GM12878 (cell line): ENCODE measurements around the gene CIAO2B. TPM values are rescaled to one million over a fixed set of nuclear protein-coding genes. Genes with fewer than 3 reads are reported as not detected.

Experiments used
- ATAC-seq: fragments of 200-7000 bp; cut with Tn5 transposase; 3 replicates; pipeline ENCODE4 v1.9.1; 2020; ENCODE audit warnings: mild to moderate bottlenecking, moderate library complexity
- BruUV-seq: library from RNA; stranded (reverse); fragments of 400-500 nt; replicated peaks from 2 replicates; lab custom pipeline; 2021; lab: Mats Ljungman, UMichigan
- CTCF ChIA-PET: fragments of 300-600 bp; sonication (Branson Sonifier 250); formaldehyde crosslinking; extraction: SDS; loops from one replicate; lab custom pipeline; 2021; ENCODE audit warnings: inconsistent platforms; lab: Yijun Ruan, JAX
- POLR2A ChIA-PET: fragments of 350-600 bp; formaldehyde crosslinking; extraction: SDS; loops from one replicate; lab custom pipeline; 2021; ENCODE audit warnings: inconsistent platforms; lab: Charles Lee
- RAD21 ChIA-PET: fragments of 300-600 bp; sonication (Branson Sonifier 250); formaldehyde crosslinking; loops from one replicate; lab custom pipeline; 2023; ENCODE audit warnings: antibody characterized with exemption; ENCODE audit not compliant: unreplicated experiment; lab: Charles Lee
- SMC1A ChIA-PET: fragments of 300-600 bp; sonication (Branson Sonifier 250); formaldehyde crosslinking; loops from one replicate; lab custom pipeline; 2023; ENCODE audit not compliant: unreplicated experiment, uncharacterized antibody; lab: Charles Lee
- DNase-seq: peaks from one replicate; pipeline ENCODE4 v3.0.0-alpha.2; 2011; ENCODE audit warnings: low read depth, low spot score
- FAIRE-seq: peaks from 3 replicates; lab custom pipeline; 2011; peaks lifted over from hg19 to GRCh38; lab: Jason Lieb, UNC
- H2AFZ ChIP-seq: 2 replicates; pipeline ENCODE4 v1.6.0; 2011; ENCODE audit warnings: low read depth, low read length, control low read depth; ENCODE audit not compliant: control insufficient read depth
- H3K27ac ChIP-seq: 2 replicates; pipeline ENCODE4 v1.5.1; 2011; ENCODE audit warnings: control low read depth; ENCODE audit not compliant: control insufficient read depth, insufficient read depth
- H3K27me3 ChIP-seq, 2 experiments: replicated peaks in 1 of 2; 2 replicates each; pipeline versions ENCODE4 v1.6.0 to v1.6.1; 2011; ENCODE audit warnings: low read length in 1 of 2; ENCODE audit not compliant: control insufficient read depth in 2 of 2, insufficient read depth in 2 of 2
- H3K36me3 ChIP-seq, 2 experiments: 2 replicates each; pipeline ENCODE4 v1.5.1; 2011; ENCODE audit warnings: low read length in 1 of 2; ENCODE audit not compliant: control insufficient read depth in 2 of 2, insufficient read depth in 2 of 2
- H3K4me1 ChIP-seq: 2 replicates; pipeline ENCODE4 v1.6.1; 2011; ENCODE audit warnings: mild to moderate bottlenecking, low read length, moderate library complexity, mixed read lengths; ENCODE audit not compliant: control insufficient read depth, insufficient read depth
- H3K4me2 ChIP-seq: 2 replicates; pipeline ENCODE4 v1.6.0; 2011; ENCODE audit warnings: control low read depth; ENCODE audit not compliant: control insufficient read depth, insufficient read depth
- H3K4me3 ChIP-seq: fragments of 200-600 bp; sonication (generic); 2 replicates; pipeline ENCODE4 v1.5.1; 2016
- H3K79me2 ChIP-seq: 2 replicates; pipeline ENCODE4 v1.6.0; 2011; ENCODE audit warnings: low read length; ENCODE audit not compliant: control insufficient read depth, insufficient read depth
- H3K9ac ChIP-seq: 2 replicates; pipeline ENCODE4 v1.8.0; 2011; ENCODE audit warnings: low read length, control low read depth, mixed read lengths; ENCODE audit not compliant: control insufficient read depth, insufficient read depth
- H3K9me3 ChIP-seq: replicated peaks from 3 replicates; pipeline ENCODE4 v1.5.1; 2011; ENCODE audit warnings: mild to moderate bottlenecking, low read length; ENCODE audit not compliant: control insufficient read depth, insufficient read depth
- H4K20me1 ChIP-seq: 2 replicates; pipeline ENCODE4 v1.6.0; 2011; ENCODE audit not compliant: control insufficient read depth, insufficient read depth
- CUX1 ChIP-seq: IDR thresholded peaks from 2 replicates; pipeline ENCODE4 v1.6.1; 2012; ENCODE audit warnings: improper control_type of control experiment, low read depth, low read length; ENCODE audit not compliant: insufficient replicate concordance
- EZH2 ChIP-seq: IDR thresholded peaks from 2 replicates; pipeline ENCODE4 v1.6.1; 2012; ENCODE audit warnings: low read depth, mild to moderate bottlenecking, control low read depth, inconsistent platforms, low read length, borderline replicate concordance; ENCODE audit not compliant: control insufficient read depth
- FOXM1 ChIP-seq: IDR thresholded peaks from 2 replicates; pipeline ENCODE4 v1.6.1; 2012; ENCODE audit warnings: low read depth, mild to moderate bottlenecking, inconsistent platforms, low read length, moderate library complexity
- GABPA ChIP-seq: IDR thresholded peaks from 2 replicates; pipeline ENCODE4 v1.6.1; 2014; ENCODE audit warnings: antibody characterized with exemption, low read depth, mild to moderate bottlenecking, inconsistent platforms
- HDAC6 ChIP-seq: fragments of 200-600 bp; sonication (generic); IDR thresholded peaks from one replicate; pipeline ENCODE4 v1.8.0; 2017; ENCODE audit warnings: antibody characterized with exemption; ENCODE audit not compliant: unreplicated experiment
- IRF4 ChIP-seq: IDR thresholded peaks from 2 replicates; pipeline ENCODE4 v1.6.1; 2011; ENCODE audit warnings: low read depth, low read length
- JUND ChIP-seq: IDR thresholded peaks from 2 replicates; pipeline ENCODE4 v1.6.1; 2012; ENCODE audit warnings: low read depth, mild to moderate bottlenecking, low read length, improper control_type of control experiment, moderate library complexity
- KLF5 ChIP-seq: fragments of 450-650 bp; IDR thresholded peaks from 2 replicates; pipeline ENCODE4 v1.6.1; 2014; ENCODE audit warnings: mild to moderate bottlenecking; ENCODE audit not compliant: partially characterized antibody
- MTA2 ChIP-seq: fragments of 450-650 bp; IDR thresholded peaks from 2 replicates; pipeline ENCODE4 v1.6.1; 2016; ENCODE audit warnings: low read depth, mild to moderate bottlenecking, moderate library complexity
- NR2C1 ChIP-seq: fragments of 450-650 bp; IDR thresholded peaks from 2 replicates; pipeline ENCODE4 v1.6.1; 2017; ENCODE audit warnings: antibody characterized with exemption, mild to moderate bottlenecking, moderate library complexity
- SMC3 ChIP-seq: IDR thresholded peaks from 2 replicates; pipeline ENCODE4 v1.6.1; 2011; ENCODE audit warnings: low read length, improper control_type of control experiment, borderline replicate concordance
- SUPT20H ChIP-seq: IDR thresholded peaks from 2 replicates; pipeline ENCODE4 v1.6.1; 2011; ENCODE audit warnings: low read depth, mild to moderate bottlenecking, low read length, moderate library complexity, borderline replicate concordance; ENCODE audit not compliant: control insufficient read depth
- TCF7 ChIP-seq: IDR thresholded peaks from 2 replicates; pipeline ENCODE4 v1.6.1; 2014; ENCODE audit warnings: antibody characterized with exemption, borderline replicate concordance
- ZNF217 ChIP-seq: fragments of 450-650 bp; IDR thresholded peaks from 2 replicates; pipeline ENCODE4 v1.6.1; 2017; ENCODE audit warnings: antibody characterized with exemption, mild to moderate bottlenecking
- ZNF384 ChIP-seq: IDR thresholded peaks from 2 replicates; pipeline ENCODE4 v1.6.1; 2012; ENCODE audit warnings: low read depth, mild to moderate bottlenecking, low read length, improper control_type of control experiment, borderline replicate concordance
- WGBS: methylation state at CpG from one replicate; pipeline ENCODE4 v1.1.6; 2016; ENCODE audit warnings: low lambda C conversion rate; ENCODE audit not compliant: insufficient replicate concordance, insufficient coverage; ENCODE audit errors: missing lambda C conversion rate; 5-methylcytosine and 5-hydroxymethylcytosine counted together
- in situ Hi-C: fragments of 300-500 bp; cut with MboI; formaldehyde crosslinking; loops from 9 replicates; pipeline ENCODE4 v1.14.3; 2018; ENCODE audit warnings: mixed read lengths
- intact Hi-C: fragments of 100-400 bp; cut with micrococcal nuclease; formaldehyde crosslinking; loops from one replicate; pipeline ENCODE4 v1.14.2; 2022; ENCODE audit not compliant: unreplicated experiment
- polyA plus RNA-seq, 11 experiments: library from polyadenylated mRNA; depleted of rRNA in 4 of 11; unstranded in 6 of 11; stranded (reverse) in 5 of 11; fragments of >200 nt; fragmentation: Nextera tagmentation in 4 of 11; fragmentation: Illumina TruSeq in 1 of 11; extraction: Ambion mirVana in 4 of 11; extraction: Trizol in 1 of 11; gene quantifications; 1 replicate in 1 of 11; 2 replicates in 10 of 11; pipeline versions ENCODE4 v1.2.1 to v1.2.3, GENCODE V29; 2011 to 2016; ENCODE audit warnings: inconsistent platforms in 2 of 11, missing spikeins in 2 of 11, low read depth in 1 of 11
- total RNA-seq, 4 experiments: library from RNA; depleted of rRNA in 3 of 4; stranded (reverse); fragments of >200 nt in 3 of 4; fragmentation: Illumina TruSeq in 1 of 4; extraction: Trizol in 1 of 4; gene quantifications; 2 replicates each; pipeline versions ENCODE4 v1.2.1 to v1.2.3, GENCODE V29; 2013 to 2021
- TF ChIP-seq, protein P1 (sequence below): fragments of 450-650 bp; IDR thresholded peaks from 2 replicates; pipeline ENCODE4 v1.6.1; 2017; ENCODE audit warnings: antibody characterized with exemption, mild to moderate bottlenecking, moderate library complexity
- TF ChIP-seq, protein P2 (sequence below): fragments of 450-650 bp; IDR thresholded peaks from 2 replicates; pipeline ENCODE4 v1.6.1; 2016; ENCODE audit warnings: mild to moderate bottlenecking

CIAO2B gene
- total and polyA plus RNA-seq, 10 of the 15 experiments (the other 5 are each of a cell fraction or from before 2014, with no cell fraction given), result 76.4 to 241 (median 138) TPM

DNA sequence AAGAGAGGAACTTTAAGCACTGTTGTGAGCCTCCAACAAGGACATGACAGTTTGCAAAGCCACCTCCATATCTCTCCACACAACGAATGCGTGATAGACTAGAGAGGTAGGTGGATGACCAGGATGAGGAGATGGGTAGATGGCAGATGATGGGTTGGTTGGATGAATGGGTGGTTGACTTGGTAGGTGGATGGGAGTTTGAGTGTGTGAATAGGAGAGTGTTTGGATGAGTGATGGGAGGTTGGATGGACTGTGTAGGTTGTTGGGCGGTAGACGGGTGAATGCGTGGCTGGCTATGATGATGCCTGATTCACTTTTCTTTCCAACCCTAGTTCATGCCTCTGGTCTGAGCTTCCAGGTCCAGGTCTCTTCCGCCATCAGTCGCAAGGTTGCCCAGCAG, 19.7 kb downstream of the CIAO2B start:
- 67% methylated on average over 7 of the region's 7 CpGs for WGBS
- RAD21 ChIA-PET, result no interaction called here

More for the DNA sequence above, 19.7 kb downstream of the CIAO2B start:
- no peak for FAIRE-seq
- no peaks in the 10 kb centered on the region for H3K9me3 ChIP-seq
- no peaks in the 10 kb centered on the region for H4K20me1 ChIP-seq
- no peak for TF ChIP-seq ZNF384
- TF ChIP-seq MTA2, result no peak
- no peak for TF ChIP-seq KLF5
- no peak for TF ChIP-seq JUND
- TF ChIP-seq HDAC6, result no peak
- TF ChIP-seq NR2C1, result no peak
- no peak for TF ChIP-seq FOXM1
- no peak for TF ChIP-seq GABPA
- TF ChIP-seq CUX1, result no peak
- no peak for TF ChIP-seq SMC3
- no peak for TF ChIP-seq IRF4
- no peak for TF ChIP-seq TCF7
- TF ChIP-seq SUPT20H, result no peak
- TF ChIP-seq, protein P1, sequence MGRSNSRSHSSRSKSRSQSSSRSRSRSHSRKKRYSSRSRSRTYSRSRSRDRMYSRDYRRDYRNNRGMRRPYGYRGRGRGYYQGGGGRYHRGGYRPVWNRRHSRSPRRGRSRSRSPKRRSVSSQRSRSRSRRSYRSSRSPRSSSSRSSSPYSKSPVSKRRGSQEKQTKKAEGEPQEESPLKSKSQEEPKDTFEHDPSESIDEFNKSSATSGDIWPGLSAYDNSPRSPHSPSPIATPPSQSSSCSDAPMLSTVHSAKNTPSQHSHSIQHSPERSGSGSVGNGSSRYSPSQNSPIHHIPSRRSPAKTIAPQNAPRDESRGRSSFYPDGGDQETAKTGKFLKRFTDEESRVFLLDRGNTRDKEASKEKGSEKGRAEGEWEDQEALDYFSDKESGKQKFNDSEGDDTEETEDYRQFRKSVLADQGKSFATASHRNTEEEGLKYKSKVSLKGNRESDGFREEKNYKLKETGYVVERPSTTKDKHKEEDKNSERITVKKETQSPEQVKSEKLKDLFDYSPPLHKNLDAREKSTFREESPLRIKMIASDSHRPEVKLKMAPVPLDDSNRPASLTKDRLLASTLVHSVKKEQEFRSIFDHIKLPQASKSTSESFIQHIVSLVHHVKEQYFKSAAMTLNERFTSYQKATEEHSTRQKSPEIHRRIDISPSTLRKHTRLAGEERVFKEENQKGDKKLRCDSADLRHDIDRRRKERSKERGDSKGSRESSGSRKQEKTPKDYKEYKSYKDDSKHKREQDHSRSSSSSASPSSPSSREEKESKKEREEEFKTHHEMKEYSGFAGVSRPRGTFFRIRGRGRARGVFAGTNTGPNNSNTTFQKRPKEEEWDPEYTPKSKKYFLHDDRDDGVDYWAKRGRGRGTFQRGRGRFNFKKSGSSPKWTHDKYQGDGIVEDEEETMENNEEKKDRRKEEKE, result no peak
- no peak for TF ChIP-seq ZNF217
- no peak for TF ChIP-seq EZH2
- TF ChIP-seq, protein P2, sequence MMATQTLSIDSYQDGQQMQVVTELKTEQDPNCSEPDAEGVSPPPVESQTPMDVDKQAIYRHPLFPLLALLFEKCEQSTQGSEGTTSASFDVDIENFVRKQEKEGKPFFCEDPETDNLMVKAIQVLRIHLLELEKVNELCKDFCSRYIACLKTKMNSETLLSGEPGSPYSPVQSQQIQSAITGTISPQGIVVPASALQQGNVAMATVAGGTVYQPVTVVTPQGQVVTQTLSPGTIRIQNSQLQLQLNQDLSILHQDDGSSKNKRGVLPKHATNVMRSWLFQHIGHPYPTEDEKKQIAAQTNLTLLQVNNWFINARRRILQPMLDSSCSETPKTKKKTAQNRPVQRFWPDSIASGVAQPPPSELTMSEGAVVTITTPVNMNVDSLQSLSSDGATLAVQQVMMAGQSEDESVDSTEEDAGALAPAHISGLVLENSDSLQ, result no peak
- BruUV-seq, result no TSS peak
- H3K27me3 ChIP-seq, result peaks cover 0 to 3% of the 10 kb centered on the region in 2 experiments; a peak in 1 of 4 replicates
- ChIA-PET SMC1A (no interaction called here), POLR2A (no interaction called here), CTCF (interaction anchor here (1.0 kb wide), 1 partner anchor 19 kb away, joined by 3 read pairs; no protein-coding TSS in a partner anchor)
- DNase-seq, result no peak
- in situ Hi-C loops (no loop called here), intact Hi-C loops (no loop called here)
- H3K4me3 ChIP-seq, result no peak overlapping the region
- H3K36me3 ChIP-seq, result no peaks in the 10 kb centered on the region
- H2AFZ ChIP-seq, result no peak overlapping the region
- no peak overlapping the region for H3K27ac ChIP-seq
- H3K9ac ChIP-seq, result no peak overlapping the region
- ATAC-seq, result no peak
- no peak overlapping the region for H3K4me2 ChIP-seq
- H3K4me1 ChIP-seq, result no peaks in the 10 kb centered on the region
- no peaks in the 10 kb centered on the region for H3K79me2 ChIP-seq
